K562 (cell line): ENCODE results near the gene OST4. TPM values are rescaled to one million over a fixed set of nuclear protein-coding genes. Genes with fewer than 3 reads are reported as not detected.

Experiments
- LCOR ChIP-seq: sonication (generic); formaldehyde crosslinking; IDR thresholded peaks from 2 replicates; pipeline ENCODE4 v1.8.0; 2022; ENCODE audit warnings: mild to moderate bottlenecking, missing genetic modification reagents
- MAFK ChIP-seq: IDR thresholded peaks from 2 replicates; pipeline ENCODE4 v1.6.1; 2011; ENCODE audit warnings: low read length, improper control_type of control experiment
- POLR2A ChIP-seq: fragments of 450-650 bp; conservative IDR thresholded peaks from 2 replicates; pipeline ENCODE4 v1.6.1; 2016
- RAD21 ChIP-seq, 2 experiments: fragments of 250-450 bp in 1 of 2; fragments of 450-650 bp in 1 of 2; sonication (Bioruptor Pico) in 1 of 2; formaldehyde crosslinking in 1 of 2; IDR thresholded peaks in 1 of 2; conservative IDR thresholded peaks in 1 of 2; 2 replicates each; pipeline versions ENCODE4 v1.4.0 to v1.8.0; 2020 to 2022; ENCODE audit warnings: mild to moderate bottlenecking in 2 of 2, moderate library complexity in 1 of 2
- SUPT5H ChIP-seq: fragments of 450-650 bp; IDR thresholded peaks from 2 replicates; pipeline ENCODE4 v1.6.1; 2016
- TRIM24 ChIP-seq, 2 experiments: fragments of 450-650 bp; IDR thresholded peaks; 2 replicates each; pipeline ENCODE4 v1.6.1; 2016
- ZBTB7A ChIP-seq: IDR thresholded peaks from 2 replicates; pipeline ENCODE4 v1.6.1; 2011; ENCODE audit warnings: low read depth, mild to moderate bottlenecking, low read length, moderate library complexity, borderline replicate concordance; ENCODE audit not compliant: control insufficient read depth
- ZNF24 ChIP-seq: fragments of 450-650 bp; IDR thresholded peaks from 2 replicates; pipeline ENCODE4 v1.6.1; 2016
- polyA plus RNA-seq, 8 experiments: library from polyadenylated mRNA; depleted of rRNA in 4 of 8; stranded (reverse) in 5 of 8; unstranded in 3 of 8; fragments of >200 nt; fragmentation: Nextera tagmentation in 2 of 8; fragmentation: Illumina TruSeq in 1 of 8; extraction: Ambion mirVana in 2 of 8; extraction: Trizol in 1 of 8; gene quantifications; 2 replicates each; pipeline versions ENCODE4 v1.2.1 to v1.2.3, GENCODE V29; 2011 to 2014; ENCODE audit warnings: inconsistent platforms in 1 of 8, missing spikeins in 1 of 8
- total RNA-seq, 7 experiments: library from RNA; depleted of rRNA in 6 of 7; stranded (reverse); fragments of >200 nt in 6 of 7; fragmentation: Illumina TruSeq in 2 of 7; extraction: Trizol in 2 of 7; gene quantifications; 2 replicates each; pipeline versions ENCODE4 v1.2.1 to v1.2.3, GENCODE V29; 2011 to 2021; ENCODE audit warnings: low replicate concordance in 1 of 7
- TF ChIP-seq, protein P1 (sequence below): fragments of 250-450 bp; sonication (Bioruptor Pico); IDR thresholded peaks from 2 replicates; pipeline ENCODE4 v1.9.0; 2021; ENCODE audit warnings: mild to moderate bottlenecking, inconsistent platforms
- TF ChIP-seq, protein P2 (sequence below): fragments of 450-650 bp; IDR thresholded peaks from 2 replicates; pipeline ENCODE4 v1.6.1; 2016; ENCODE audit warnings: mild to moderate bottlenecking, moderate library complexity
- TF ChIP-seq, protein P3 (sequence below): fragments of 250-450 bp; sonication (Bioruptor Pico); IDR thresholded peaks from 2 replicates; pipeline ENCODE4 v1.8.0; 2021; ENCODE audit warnings: borderline replicate concordance, mild to moderate bottlenecking, moderate library complexity; ENCODE audit not compliant: poor library complexity, severe bottlenecking
- TF ChIP-seq, protein P4 (sequence below): fragments of 250-450 bp; sonication (Bioruptor Pico); IDR thresholded peaks from 2 replicates; pipeline ENCODE4 v1.5.0; 2021

Gene OST4
- total and polyA plus RNA-seq, 9 of the 15 experiments (the other 6 are each of a cell fraction or from before 2014, with no cell fraction given) = 186 to 1,155 (median 355) TPM

DNA sequence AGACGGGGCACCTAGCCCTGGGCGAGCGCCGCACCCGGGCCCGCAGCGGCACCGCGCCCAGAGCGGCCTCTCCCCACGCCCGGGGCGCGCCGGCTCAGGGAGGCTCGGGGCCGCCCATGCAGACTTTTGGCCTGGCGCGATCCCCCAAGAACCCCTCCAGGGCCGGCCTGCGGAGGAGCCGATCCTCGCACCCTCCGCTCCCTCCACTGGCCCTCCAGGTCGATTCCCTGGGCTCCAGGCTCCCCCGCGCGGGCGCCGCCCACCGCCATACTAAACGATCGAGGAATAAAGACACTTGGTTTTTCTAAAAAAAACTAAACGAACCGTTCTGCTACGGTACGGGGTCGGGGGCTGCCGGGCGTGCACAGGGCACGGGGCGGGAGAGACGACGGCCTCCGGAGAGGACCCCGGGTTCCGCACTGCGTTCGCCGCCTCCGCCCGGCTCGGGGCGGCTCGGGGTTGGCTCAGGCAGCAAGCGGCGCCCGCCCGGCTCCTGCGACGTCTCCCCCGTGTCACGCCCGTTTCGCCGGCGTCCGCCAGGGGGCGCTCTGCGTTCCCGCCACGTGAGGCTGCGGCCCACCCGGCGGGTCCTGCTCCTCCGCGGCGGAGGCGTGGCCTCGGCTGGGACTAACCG, 14.8 kb upstream of the OST4 start (continued):
- TF ChIP-seq, protein P1, sequence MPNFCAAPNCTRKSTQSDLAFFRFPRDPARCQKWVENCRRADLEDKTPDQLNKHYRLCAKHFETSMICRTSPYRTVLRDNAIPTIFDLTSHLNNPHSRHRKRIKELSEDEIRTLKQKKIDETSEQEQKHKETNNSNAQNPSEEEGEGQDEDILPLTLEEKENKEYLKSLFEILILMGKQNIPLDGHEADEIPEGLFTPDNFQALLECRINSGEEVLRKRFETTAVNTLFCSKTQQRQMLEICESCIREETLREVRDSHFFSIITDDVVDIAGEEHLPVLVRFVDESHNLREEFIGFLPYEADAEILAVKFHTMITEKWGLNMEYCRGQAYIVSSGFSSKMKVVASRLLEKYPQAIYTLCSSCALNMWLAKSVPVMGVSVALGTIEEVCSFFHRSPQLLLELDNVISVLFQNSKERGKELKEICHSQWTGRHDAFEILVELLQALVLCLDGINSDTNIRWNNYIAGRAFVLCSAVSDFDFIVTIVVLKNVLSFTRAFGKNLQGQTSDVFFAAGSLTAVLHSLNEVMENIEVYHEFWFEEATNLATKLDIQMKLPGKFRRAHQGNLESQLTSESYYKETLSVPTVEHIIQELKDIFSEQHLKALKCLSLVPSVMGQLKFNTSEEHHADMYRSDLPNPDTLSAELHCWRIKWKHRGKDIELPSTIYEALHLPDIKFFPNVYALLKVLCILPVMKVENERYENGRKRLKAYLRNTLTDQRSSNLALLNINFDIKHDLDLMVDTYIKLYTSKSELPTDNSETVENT = no peak
- TF ChIP-seq LCOR (CRISPR knock-in tag) = no peak
- TF ChIP-seq, protein P2, sequence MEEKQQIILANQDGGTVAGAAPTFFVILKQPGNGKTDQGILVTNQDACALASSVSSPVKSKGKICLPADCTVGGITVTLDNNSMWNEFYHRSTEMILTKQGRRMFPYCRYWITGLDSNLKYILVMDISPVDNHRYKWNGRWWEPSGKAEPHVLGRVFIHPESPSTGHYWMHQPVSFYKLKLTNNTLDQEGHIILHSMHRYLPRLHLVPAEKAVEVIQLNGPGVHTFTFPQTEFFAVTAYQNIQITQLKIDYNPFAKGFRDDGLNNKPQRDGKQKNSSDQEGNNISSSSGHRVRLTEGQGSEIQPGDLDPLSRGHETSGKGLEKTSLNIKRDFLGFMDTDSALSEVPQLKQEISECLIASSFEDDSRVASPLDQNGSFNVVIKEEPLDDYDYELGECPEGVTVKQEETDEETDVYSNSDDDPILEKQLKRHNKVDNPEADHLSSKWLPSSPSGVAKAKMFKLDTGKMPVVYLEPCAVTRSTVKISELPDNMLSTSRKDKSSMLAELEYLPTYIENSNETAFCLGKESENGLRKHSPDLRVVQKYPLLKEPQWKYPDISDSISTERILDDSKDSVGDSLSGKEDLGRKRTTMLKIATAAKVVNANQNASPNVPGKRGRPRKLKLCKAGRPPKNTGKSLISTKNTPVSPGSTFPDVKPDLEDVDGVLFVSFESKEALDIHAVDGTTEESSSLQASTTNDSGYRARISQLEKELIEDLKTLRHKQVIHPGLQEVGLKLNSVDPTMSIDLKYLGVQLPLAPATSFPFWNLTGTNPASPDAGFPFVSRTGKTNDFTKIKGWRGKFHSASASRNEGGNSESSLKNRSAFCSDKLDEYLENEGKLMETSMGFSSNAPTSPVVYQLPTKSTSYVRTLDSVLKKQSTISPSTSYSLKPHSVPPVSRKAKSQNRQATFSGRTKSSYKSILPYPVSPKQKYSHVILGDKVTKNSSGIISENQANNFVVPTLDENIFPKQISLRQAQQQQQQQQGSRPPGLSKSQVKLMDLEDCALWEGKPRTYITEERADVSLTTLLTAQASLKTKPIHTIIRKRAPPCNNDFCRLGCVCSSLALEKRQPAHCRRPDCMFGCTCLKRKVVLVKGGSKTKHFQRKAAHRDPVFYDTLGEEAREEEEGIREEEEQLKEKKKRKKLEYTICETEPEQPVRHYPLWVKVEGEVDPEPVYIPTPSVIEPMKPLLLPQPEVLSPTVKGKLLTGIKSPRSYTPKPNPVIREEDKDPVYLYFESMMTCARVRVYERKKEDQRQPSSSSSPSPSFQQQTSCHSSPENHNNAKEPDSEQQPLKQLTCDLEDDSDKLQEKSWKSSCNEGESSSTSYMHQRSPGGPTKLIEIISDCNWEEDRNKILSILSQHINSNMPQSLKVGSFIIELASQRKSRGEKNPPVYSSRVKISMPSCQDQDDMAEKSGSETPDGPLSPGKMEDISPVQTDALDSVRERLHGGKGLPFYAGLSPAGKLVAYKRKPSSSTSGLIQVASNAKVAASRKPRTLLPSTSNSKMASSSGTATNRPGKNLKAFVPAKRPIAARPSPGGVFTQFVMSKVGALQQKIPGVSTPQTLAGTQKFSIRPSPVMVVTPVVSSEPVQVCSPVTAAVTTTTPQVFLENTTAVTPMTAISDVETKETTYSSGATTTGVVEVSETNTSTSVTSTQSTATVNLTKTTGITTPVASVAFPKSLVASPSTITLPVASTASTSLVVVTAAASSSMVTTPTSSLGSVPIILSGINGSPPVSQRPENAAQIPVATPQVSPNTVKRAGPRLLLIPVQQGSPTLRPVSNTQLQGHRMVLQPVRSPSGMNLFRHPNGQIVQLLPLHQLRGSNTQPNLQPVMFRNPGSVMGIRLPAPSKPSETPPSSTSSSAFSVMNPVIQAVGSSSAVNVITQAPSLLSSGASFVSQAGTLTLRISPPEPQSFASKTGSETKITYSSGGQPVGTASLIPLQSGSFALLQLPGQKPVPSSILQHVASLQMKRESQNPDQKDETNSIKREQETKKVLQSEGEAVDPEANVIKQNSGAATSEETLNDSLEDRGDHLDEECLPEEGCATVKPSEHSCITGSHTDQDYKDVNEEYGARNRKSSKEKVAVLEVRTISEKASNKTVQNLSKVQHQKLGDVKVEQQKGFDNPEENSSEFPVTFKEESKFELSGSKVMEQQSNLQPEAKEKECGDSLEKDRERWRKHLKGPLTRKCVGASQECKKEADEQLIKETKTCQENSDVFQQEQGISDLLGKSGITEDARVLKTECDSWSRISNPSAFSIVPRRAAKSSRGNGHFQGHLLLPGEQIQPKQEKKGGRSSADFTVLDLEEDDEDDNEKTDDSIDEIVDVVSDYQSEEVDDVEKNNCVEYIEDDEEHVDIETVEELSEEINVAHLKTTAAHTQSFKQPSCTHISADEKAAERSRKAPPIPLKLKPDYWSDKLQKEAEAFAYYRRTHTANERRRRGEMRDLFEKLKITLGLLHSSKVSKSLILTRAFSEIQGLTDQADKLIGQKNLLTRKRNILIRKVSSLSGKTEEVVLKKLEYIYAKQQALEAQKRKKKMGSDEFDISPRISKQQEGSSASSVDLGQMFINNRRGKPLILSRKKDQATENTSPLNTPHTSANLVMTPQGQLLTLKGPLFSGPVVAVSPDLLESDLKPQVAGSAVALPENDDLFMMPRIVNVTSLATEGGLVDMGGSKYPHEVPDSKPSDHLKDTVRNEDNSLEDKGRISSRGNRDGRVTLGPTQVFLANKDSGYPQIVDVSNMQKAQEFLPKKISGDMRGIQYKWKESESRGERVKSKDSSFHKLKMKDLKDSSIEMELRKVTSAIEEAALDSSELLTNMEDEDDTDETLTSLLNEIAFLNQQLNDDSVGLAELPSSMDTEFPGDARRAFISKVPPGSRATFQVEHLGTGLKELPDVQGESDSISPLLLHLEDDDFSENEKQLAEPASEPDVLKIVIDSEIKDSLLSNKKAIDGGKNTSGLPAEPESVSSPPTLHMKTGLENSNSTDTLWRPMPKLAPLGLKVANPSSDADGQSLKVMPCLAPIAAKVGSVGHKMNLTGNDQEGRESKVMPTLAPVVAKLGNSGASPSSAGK = no peak; the same call in none of the 2 replicates
- peak; percentile 97 for TF ChIP-seq ZBTB7A
- TF ChIP-seq, protein P3, sequence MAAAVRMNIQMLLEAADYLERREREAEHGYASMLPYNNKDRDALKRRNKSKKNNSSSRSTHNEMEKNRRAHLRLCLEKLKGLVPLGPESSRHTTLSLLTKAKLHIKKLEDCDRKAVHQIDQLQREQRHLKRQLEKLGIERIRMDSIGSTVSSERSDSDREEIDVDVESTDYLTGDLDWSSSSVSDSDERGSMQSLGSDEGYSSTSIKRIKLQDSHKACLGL (CRISPR knock-in tag) = no peak
- TF ChIP-seq ZNF24 = no peak
- TF ChIP-seq POLR2A = peak; percentile 70
- TF ChIP-seq RAD21 (CRISPR knock-in tag; conservative IDR thresholded peaks at IDR 0.05 in 1 of 2, IDR thresholded peaks at IDR 0.05 in 1 of 2) = peak; percentile 55
- no peak for TF ChIP-seq SUPT5H
- TF ChIP-seq TRIM24 (IDR thresholded peaks at IDR 0.05) = peak in 1 of 2 experiments; percentile 18; a peak in 1 of 4 replicates
- TF ChIP-seq MAFK = no peak
- TF ChIP-seq, protein P4, sequence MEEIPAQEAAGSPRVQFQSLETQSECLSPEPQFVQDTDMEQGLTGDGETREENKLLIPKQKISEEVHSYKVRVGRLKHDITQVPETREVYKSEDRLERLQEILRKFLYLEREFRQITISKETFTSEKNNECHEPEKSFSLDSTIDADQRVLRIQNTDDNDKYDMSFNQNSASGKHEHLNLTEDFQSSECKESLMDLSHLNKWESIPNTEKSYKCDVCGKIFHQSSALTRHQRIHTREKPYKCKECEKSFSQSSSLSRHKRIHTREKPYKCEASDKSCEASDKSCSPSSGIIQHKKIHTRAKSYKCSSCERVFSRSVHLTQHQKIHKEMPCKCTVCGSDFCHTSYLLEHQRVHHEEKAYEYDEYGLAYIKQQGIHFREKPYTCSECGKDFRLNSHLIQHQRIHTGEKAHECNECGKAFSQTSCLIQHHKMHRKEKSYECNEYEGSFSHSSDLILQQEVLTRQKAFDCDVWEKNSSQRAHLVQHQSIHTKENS = no peak
